ENCODE results near the gene AMPD1.

DNA sequence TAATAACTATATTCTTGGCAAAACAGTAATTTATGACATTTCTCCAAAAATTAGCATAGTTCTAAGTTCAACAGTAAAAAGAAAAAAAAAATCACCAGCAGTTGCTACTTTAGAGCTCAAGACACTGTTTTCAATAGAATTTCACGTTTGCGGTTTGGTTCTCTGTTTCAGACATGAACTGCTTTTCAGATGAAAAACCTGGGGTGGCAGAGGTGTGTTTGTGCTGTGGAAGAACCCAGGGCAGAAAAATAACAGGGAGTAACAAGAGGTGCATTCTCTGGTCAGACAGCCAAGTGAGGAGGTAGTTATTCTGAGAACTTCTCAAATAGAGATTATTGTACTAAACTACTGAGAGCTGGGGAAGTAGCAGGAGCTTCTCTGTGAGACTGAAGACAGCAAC, 12.3 kb upstream of the AMPD1 start:
- TF ChIP-seq EZH2 (optimal IDR thresholded peaks at IDR 0.05; ENCODE audit: low read depth, low read length): no peak
- TF ChIP-seq EZH2phosphoT487 (IDR thresholded peaks at IDR 0.05; ENCODE audit: low read length): no peak
- TF ChIP-seq, protein P1, sequence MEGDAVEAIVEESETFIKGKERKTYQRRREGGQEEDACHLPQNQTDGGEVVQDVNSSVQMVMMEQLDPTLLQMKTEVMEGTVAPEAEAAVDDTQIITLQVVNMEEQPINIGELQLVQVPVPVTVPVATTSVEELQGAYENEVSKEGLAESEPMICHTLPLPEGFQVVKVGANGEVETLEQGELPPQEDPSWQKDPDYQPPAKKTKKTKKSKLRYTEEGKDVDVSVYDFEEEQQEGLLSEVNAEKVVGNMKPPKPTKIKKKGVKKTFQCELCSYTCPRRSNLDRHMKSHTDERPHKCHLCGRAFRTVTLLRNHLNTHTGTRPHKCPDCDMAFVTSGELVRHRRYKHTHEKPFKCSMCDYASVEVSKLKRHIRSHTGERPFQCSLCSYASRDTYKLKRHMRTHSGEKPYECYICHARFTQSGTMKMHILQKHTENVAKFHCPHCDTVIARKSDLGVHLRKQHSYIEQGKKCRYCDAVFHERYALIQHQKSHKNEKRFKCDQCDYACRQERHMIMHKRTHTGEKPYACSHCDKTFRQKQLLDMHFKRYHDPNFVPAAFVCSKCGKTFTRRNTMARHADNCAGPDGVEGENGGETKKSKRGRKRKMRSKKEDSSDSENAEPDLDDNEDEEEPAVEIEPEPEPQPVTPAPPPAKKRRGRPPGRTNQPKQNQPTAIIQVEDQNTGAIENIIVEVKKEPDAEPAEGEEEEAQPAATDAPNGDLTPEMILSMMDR (IDR thresholded peaks at IDR 0.05; ENCODE audit: low read length): no peak
